Endothelial cell of umbilical vein (primary cell): Measurements from ENCODE around the gene STKLD1. TPM values are rescaled to one million over a fixed set of nuclear protein-coding genes. Genes with fewer than 3 reads are reported as not detected.

Experiments
- BruUV-seq: library from RNA; stranded (reverse); fragments of 400-500 nt; replicated peaks from 2 replicates; lab custom pipeline; 2021; lab: Mats Ljungman, UMichigan
- CTCF ChIA-PET: fragments of 300-600, 350-600 bp; sonication (Branson Sonifier 250); formaldehyde crosslinking; loops from one replicate; lab custom pipeline; 2021; ENCODE audit warnings: antibody characterized with exemption, inconsistent platforms; lab: Charles Lee
- POLR2A ChIA-PET: fragments of 300-600, 350-600 bp; sonication (Branson Sonifier 250); formaldehyde crosslinking; loops from one replicate; lab custom pipeline; 2021; ENCODE audit warnings: antibody characterized with exemption, inconsistent platforms; lab: Charles Lee
- DNase-seq: peaks from one replicate; pipeline ENCODE4 v3.0.0-alpha.2; 2011; ENCODE audit warnings: low read depth, low spot score
- FAIRE-seq: peaks from 2 replicates; lab custom pipeline; 2011; peaks lifted over from hg19 to GRCh38; lab: Jason Lieb, UNC
- H2AFZ ChIP-seq: 2 replicates; pipeline ENCODE4 v1.6.0; 2012; ENCODE audit warnings: low read depth, low read length, control low read depth, inconsistent platforms
- H3K27ac ChIP-seq: 2 replicates; pipeline ENCODE4 v1.5.1; 2011; ENCODE audit warnings: low read depth, mild to moderate bottlenecking, control low read depth, low read length, moderate library complexity; ENCODE audit not compliant: insufficient read depth
- H3K27me3 ChIP-seq, 2 experiments: 2 replicates each; pipeline versions ENCODE4 v1.6.0 to v1.6.1; 2011; ENCODE audit warnings: low read length in 2 of 2, mixed read lengths in 1 of 2; ENCODE audit not compliant: control insufficient read depth in 2 of 2, insufficient read depth in 2 of 2
- H3K36me3 ChIP-seq, 2 experiments: 2 replicates in 1 of 2; 3 replicates in 1 of 2; pipeline ENCODE4 v1.5.1; 2011; ENCODE audit warnings: low read length in 2 of 2, mild to moderate bottlenecking in 1 of 2, moderate library complexity in 1 of 2; ENCODE audit not compliant: control insufficient read depth in 2 of 2, insufficient read depth in 2 of 2; ENCODE audit errors: extremely low read depth in 1 of 2
- H3K4me1 ChIP-seq: 3 replicates; pipeline ENCODE4 v1.5.1; 2011; ENCODE audit warnings: mild to moderate bottlenecking, low read length; ENCODE audit not compliant: control insufficient read depth, insufficient read depth; ENCODE audit errors: extremely low read depth
- H3K4me2 ChIP-seq: 2 replicates; pipeline ENCODE4 v1.6.1; 2011; ENCODE audit warnings: low read length, control low read depth, mixed read lengths; ENCODE audit not compliant: insufficient read depth
- H3K4me3 ChIP-seq, 3 experiments: fragments of 200-600 bp in 1 of 3; sonication (generic), shearing (Covaris generic) in 1 of 3; replicated peaks in 1 of 3; 2 replicates each; pipeline ENCODE4 v1.5.1; 2011 to 2016; ENCODE audit warnings: control low read depth in 3 of 3, low read length in 3 of 3, mild to moderate bottlenecking in 2 of 3, inconsistent platforms in 1 of 3, low read depth in 1 of 3, moderate library complexity in 1 of 3; ENCODE audit not compliant: insufficient read depth in 1 of 3
- H3K79me2 ChIP-seq: 2 replicates; pipeline ENCODE4 v1.6.0; 2012; ENCODE audit warnings: low read length, inconsistent platforms; ENCODE audit not compliant: control insufficient read depth, insufficient read depth
- H3K9ac ChIP-seq: replicated peaks from 2 replicates; pipeline ENCODE3; 2011; ENCODE audit warnings: low read length, control low read depth; ENCODE audit not compliant: insufficient read depth; ENCODE audit errors: extremely low read depth
- H3K9me1 ChIP-seq: replicated peaks from 3 replicates; pipeline ENCODE4 v1.6.0; 2011; ENCODE audit warnings: mild to moderate bottlenecking, low read length; ENCODE audit not compliant: control insufficient read depth, insufficient read depth; ENCODE audit errors: extremely low read depth
- H3K9me3 ChIP-seq: replicated peaks from 2 replicates; pipeline ENCODE4 v1.5.1; 2012; ENCODE audit warnings: low read length, inconsistent platforms; ENCODE audit not compliant: control insufficient read depth, insufficient read depth
- H4K20me1 ChIP-seq: replicated peaks from 2 replicates; pipeline ENCODE3; 2011; ENCODE audit warnings: mild to moderate bottlenecking, low read length; ENCODE audit not compliant: control insufficient read depth, insufficient read depth; ENCODE audit errors: extremely low read depth
- CTCF ChIP-seq, 2 donors: IDR thresholded peaks; 1 replicate in 1 of 2; 2 replicates in 1 of 2; pipeline ENCODE4 v1.5.1; 2011; ENCODE audit warnings: low read length in 2 of 2, mild to moderate bottlenecking in 2 of 2, moderate library complexity in 2 of 2, control low read depth in 1 of 2, inconsistent platforms in 1 of 2, low read depth in 1 of 2; ENCODE audit not compliant: insufficient read depth in 1 of 2; ENCODE audit errors: extremely low read depth in 1 of 2
- EZH2 ChIP-seq: IDR thresholded peaks from 2 replicates; pipeline ENCODE4 v1.6.1; 2012; ENCODE audit warnings: borderline replicate concordance, low read depth, mild to moderate bottlenecking, moderate library complexity, low read length, inconsistent platforms; ENCODE audit not compliant: severe bottlenecking
- FOS ChIP-seq: IDR thresholded peaks from 2 replicates; pipeline ENCODE4 v1.6.1; 2011; ENCODE audit warnings: mild to moderate bottlenecking, low read length, moderate library complexity, borderline replicate concordance; ENCODE audit not compliant: insufficient read depth
- GATA2 ChIP-seq: IDR thresholded peaks from 2 replicates; pipeline ENCODE4 v1.7.0; 2011; ENCODE audit warnings: low read depth, mild to moderate bottlenecking, moderate library complexity, mixed read lengths, low read length; ENCODE audit not compliant: insufficient read length, insufficient read depth
- JUN ChIP-seq: IDR thresholded peaks from 2 replicates; pipeline ENCODE4 v1.6.1; 2011; ENCODE audit warnings: borderline replicate concordance, low read depth; ENCODE audit not compliant: insufficient read length, insufficient read depth
- MAX ChIP-seq: IDR thresholded peaks from 2 replicates; pipeline ENCODE4 v1.6.1; 2011; ENCODE audit not compliant: insufficient read depth, insufficient read length
- MYC ChIP-seq: IDR thresholded peaks from one replicate; pipeline ENCODE4 v1.6.1; 2011; ENCODE audit warnings: mild to moderate bottlenecking, low read depth, low read length
- POLR2A ChIP-seq: IDR thresholded peaks from 2 replicates; pipeline ENCODE4 v1.6.1; 2012; ENCODE audit warnings: low read depth, mild to moderate bottlenecking, control low read depth, low read length
- POLR2AphosphoS5 ChIP-seq: IDR thresholded peaks from 2 replicates; pipeline ENCODE4 v1.6.1; 2012; ENCODE audit warnings: low read depth, mild to moderate bottlenecking, control low read depth, low read length, moderate library complexity; ENCODE audit not compliant: insufficient read depth
- dilution Hi-C: fragments of 300-500 bp; cut with MboI; formaldehyde crosslinking; loops from one replicate; pipeline ENCODE4 v1.15.0; 2019; ENCODE audit warnings: low sequenced_read_pairs; ENCODE audit not compliant: extremely low pct_ligation_motif_present
- intact Hi-C: fragments of 100-400 bp; cut with micrococcal nuclease; formaldehyde crosslinking; loops from one replicate; pipeline ENCODE4 v1.10.0; 2022
- polyA plus RNA-seq, 4 experiments: library from polyadenylated mRNA; depleted of rRNA in 3 of 4; stranded (reverse) in 3 of 4; unstranded in 1 of 4; fragments of >200 nt; gene quantifications; 2 replicates each; pipeline versions ENCODE4 v1.2.1 to v1.2.3, GENCODE V29; 2011 to 2012; ENCODE audit warnings: missing spikeins in 1 of 4
- total RNA-seq: library from RNA; stranded (reverse); gene quantifications from 2 replicates; pipeline ENCODE4 v1.2.3, GENCODE V29; 2021

The STKLD1 gene
- total and polyA plus RNA-seq, 2 donors (not counting 3 experiments of a cell fraction or from before 2014, with no cell fraction given), result 0.29 to 0.77 TPM

- TF ChIP-seq JUN (no peak), GATA2 (no peak), POLR2AphosphoS5 (no peak), MYC (no peak), FOS (no peak), POLR2A (no peak), EZH2 (no peak), MAX (no peak), CTCF (IDR thresholded peaks at IDR 0.05; ENCODE audit: extremely low read depth in 1 of 2, insufficient read depth in 1 of 2, low read depth in 1 of 2, low read length in 2 of 2) (no peak)
- H4K20me1 ChIP-seq, result no peaks in the 10 kb centered on the region
- dilution Hi-C loops (no loop called here), intact Hi-C loops (no loop called here)
- ChIA-PET CTCF (interaction anchor here (1.2 kb wide), 1 partner anchor 11 kb away, joined by 3 read pairs; no protein-coding TSS in a partner anchor), POLR2A (no interaction called here)
- no peak overlapping the region for H3K4me3 ChIP-seq
- no peak overlapping the region for H2AFZ ChIP-seq
- no peaks in the 10 kb centered on the region for H3K9me1 ChIP-seq
- BruUV-seq, result no TSS peak
- no peak overlapping the region for H3K4me2 ChIP-seq
- H3K79me2 ChIP-seq, result no peaks in the 10 kb centered on the region
- H3K9me3 ChIP-seq, result no peaks in the 10 kb centered on the region
- H3K36me3 ChIP-seq, result no peaks in the 10 kb centered on the region
- H3K27me3 ChIP-seq, result no peaks in the 10 kb centered on the region
- H3K9ac ChIP-seq, result no peak overlapping the region
- H3K4me1 ChIP-seq, result no peaks in the 10 kb centered on the region
- DNase-seq (no peak), FAIRE-seq (no peak)
- no peak overlapping the region for H3K27ac ChIP-seq
These were observed 69.3 kb downstream of the STKLD1 start for GRCh38 chr9:133445293-133445969.
